ENCODE results near the gene TCN2. TPM values are rescaled to one million over a fixed set of nuclear protein-coding genes. Genes with fewer than 3 reads are reported as not detected.
A peak's percentile ranks its signal among the peaks of the same experiment; 100 is the strongest.

TCN2 gene
- total RNA-seq, 1 experiment from 2014 or later: 11.0 TPM

DNA sequence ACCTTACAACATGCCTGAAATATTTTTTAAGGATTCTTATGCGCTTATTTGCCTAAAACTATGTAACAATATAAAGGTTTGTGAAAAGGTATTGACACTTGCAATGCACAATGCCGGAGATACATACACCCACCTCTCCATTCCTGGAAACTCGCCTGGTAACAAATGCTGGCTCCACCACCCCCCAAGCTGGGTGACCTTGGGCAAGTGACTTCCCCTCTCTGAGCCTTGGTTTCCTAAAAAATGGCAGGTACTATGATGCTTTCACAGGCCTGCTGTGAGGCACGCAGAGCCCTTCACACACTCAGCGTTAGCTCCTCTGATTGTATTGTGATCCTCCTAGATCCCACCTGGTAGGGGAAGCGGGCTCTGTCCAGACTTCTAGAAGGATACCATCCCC lies 34.8 kb upstream of the TCN2 start:
- CTCF ChIA-PET: interaction anchor here (1.0 kb wide), 1 partner anchor 30 kb away, joined by 3 read pairs; no protein-coding TSS in a partner anchor
- no peak for DNase-seq
- H3K4me1 Mint-ChIP-seq (ENCODE audit: low read depth, unreplicated experiment): peaks cover 20% of the 10 kb centered on the region
- intact Hi-C loops (cut with micrococcal nuclease; ENCODE audit: unreplicated experiment): no loop called here
- no peaks in the 10 kb centered on the region for H3K27me3 Mint-ChIP-seq (ENCODE audit: unreplicated experiment)
- no peaks in the 10 kb centered on the region for H3K9me3 Mint-ChIP-seq (ENCODE audit: low read depth, unreplicated experiment)
- no peak overlapping the region for H3K27ac Mint-ChIP-seq (ENCODE audit: unreplicated experiment)
- H3K4me3 Mint-ChIP-seq (ENCODE audit: low read depth, unreplicated experiment): peak overlapping the region; percentile 58
- BruUV-seq (replicated peaks): no TSS peak
- H3K36me3 Mint-ChIP-seq (ENCODE audit: insufficient read depth, unreplicated experiment): peaks cover 31% of the 10 kb centered on the region
- TF ChIP-seq CTCF (IDR thresholded peaks at IDR 0.05; ENCODE audit: unreplicated experiment): no peak

DNA sequence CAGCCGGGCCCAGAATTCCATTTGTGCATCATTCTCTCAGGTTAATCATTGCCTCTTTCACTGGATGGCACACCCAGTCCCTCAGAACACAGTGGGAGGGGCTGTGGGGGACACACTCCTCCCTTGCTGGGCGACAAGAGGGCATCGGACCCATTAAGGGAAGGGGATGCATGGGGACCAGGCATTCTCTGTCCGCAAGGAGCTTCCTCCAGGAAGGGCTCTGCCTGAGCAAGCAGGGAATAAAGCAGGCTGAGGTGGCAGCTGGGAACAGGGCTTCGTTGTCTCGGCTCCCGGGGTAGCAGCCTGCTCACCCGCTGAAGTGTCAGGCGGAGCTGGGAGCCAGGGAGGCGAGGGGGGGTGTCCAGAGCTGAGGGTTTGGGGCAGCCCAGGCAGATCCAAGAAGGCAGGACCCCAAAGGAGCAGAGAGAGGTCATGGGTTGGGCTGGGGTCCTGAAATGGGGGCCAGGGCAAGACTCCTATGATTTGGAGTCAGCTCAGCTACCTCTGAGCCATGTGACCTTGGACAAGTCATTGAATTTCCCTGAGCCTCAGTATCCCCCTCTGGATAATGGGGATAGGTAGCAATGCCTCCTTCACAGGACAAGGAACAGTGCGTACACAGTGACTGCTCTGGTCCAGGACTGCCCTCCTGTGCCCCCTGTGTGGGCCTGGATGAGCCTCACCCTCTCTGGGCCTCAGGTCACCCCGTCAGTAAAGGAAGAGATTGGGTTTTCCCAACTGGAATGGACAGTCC lies 34.0 kb upstream of the TCN2 start:
- Mint-ChIP-seq H3K4me1 (ENCODE audit: low read depth, unreplicated experiment) (peaks cover 20% of the 10 kb centered on the region), H3K4me3 (ENCODE audit: low read depth, unreplicated experiment) (peak overlapping the region; percentile 58), H3K27me3 (ENCODE audit: unreplicated experiment) (no peaks in the 10 kb centered on the region), H3K36me3 (ENCODE audit: insufficient read depth, unreplicated experiment) (peaks cover 37% of the 10 kb centered on the region), H3K27ac (ENCODE audit: unreplicated experiment) (peak overlapping the region; percentile 53), H3K9me3 (ENCODE audit: low read depth, unreplicated experiment) (no peaks in the 10 kb centered on the region)
- BruUV-seq (replicated peaks): no TSS peak
- intact Hi-C loops (cut with micrococcal nuclease; ENCODE audit: unreplicated experiment): no loop called here
- peak; percentile 54 for DNase-seq
- no peak for TF ChIP-seq CTCF (IDR thresholded peaks at IDR 0.05; ENCODE audit: unreplicated experiment)
- CTCF ChIA-PET: interaction anchor here (0.6 to 1.0 kb wide), 2 partner anchors 29 to 494 kb away, joined by 3 read pairs; no protein-coding TSS in a partner anchor

GRCh38 chr22:30573594-30574094 lies 33.3 kb upstream of the TCN2 start:
- CTCF ChIA-PET: interaction anchor here (0.6 kb wide), 1 partner anchor 12 kb away, joined by 3 read pairs; no protein-coding TSS in a partner anchor
- intact Hi-C loops (cut with micrococcal nuclease; ENCODE audit: unreplicated experiment): no loop called here
- peak overlapping the region; percentile 53 for H3K27ac Mint-ChIP-seq (ENCODE audit: unreplicated experiment)

More at GRCh38 chr22:30573594-30574094, 33.3 kb upstream of the TCN2 start:
- no peak for TF ChIP-seq CTCF (IDR thresholded peaks at IDR 0.05; ENCODE audit: unreplicated experiment)
- Mint-ChIP-seq H3K4me1 (ENCODE audit: low read depth, unreplicated experiment) (peaks cover 20% of the 10 kb centered on the region), H3K9me3 (ENCODE audit: low read depth, unreplicated experiment) (no peaks in the 10 kb centered on the region), H3K36me3 (ENCODE audit: insufficient read depth, unreplicated experiment) (peaks cover 37% of the 10 kb centered on the region), H3K4me3 (ENCODE audit: low read depth, unreplicated experiment) (peak overlapping the region; percentile 58), H3K27me3 (ENCODE audit: unreplicated experiment) (no peaks in the 10 kb centered on the region)
- BruUV-seq (replicated peaks): no TSS peak
- DNase-seq: peak; percentile 61
